ENCODE results near the gene FREM3. TPM values are rescaled to one million over a fixed set of nuclear protein-coding genes. Genes with fewer than 3 reads are reported as not detected.

FREM3 gene
- total RNA-seq, 1 experiment from 2014 or later: not detected

DNA sequence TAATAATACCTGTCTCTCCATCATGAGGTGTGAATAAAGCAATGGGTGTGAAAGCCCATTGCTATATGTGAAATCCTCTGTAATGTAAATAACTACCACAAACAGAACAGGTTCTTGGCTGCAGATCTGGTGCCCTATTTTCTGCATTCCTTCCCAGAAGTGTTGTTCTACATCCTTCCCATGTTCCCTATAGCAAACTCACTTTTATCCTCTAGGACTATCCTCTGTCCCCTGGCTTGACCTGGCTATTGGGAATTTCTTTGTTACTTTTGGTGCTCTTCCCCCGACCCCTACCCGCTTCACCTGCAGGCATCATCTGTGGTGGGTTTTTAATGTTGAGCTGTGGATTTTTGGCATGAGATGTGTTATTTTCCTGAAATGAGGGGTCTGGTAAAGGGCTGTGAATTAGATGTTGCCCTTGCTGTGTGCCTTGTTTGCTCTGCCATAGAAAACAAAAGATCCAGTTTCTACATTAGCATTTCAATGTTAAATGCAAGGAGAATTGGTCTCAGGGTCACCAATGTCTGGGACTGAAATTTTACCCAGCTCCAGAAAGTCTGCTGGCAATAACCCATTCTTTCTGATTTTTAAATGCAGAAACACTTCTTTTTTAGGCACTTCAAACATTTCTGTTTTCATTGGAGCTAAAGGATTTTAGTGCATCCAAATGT is 13.6 kb upstream of the FREM3 start:
- Mint-ChIP-seq H3K4me3 (peak overlapping the region; percentile 27 to 31; a peak in 4 of 5 replicates), H3K27me3 (ENCODE audit: low read depth) (no peaks in the 10 kb centered on the region), H3K9me3 (no peaks in the 10 kb centered on the region; a peak in 1 of 5 replicates), H3K27ac (peak overlapping the region; percentile 32 to 96 (median 94)), H3K36me3 (ENCODE audit: insufficient read depth in 1 of 3, low read depth in 3 of 3) (no peaks in the 10 kb centered on the region), H3K4me1 (peaks cover 34 to 44% of the 10 kb centered on the region in 2 experiments)
- WGBS (ENCODE audit: extremely low coverage, insufficient read length, low lambda C conversion rate): no CpG with 5 or more reads among the region's 2 CpGs
- no peak overlapping the region for H3K18ac ChIP-seq (ENCODE audit: insufficient read length, low read depth, low read length)
- H2BK5ac ChIP-seq (ENCODE audit: insufficient read length, low read length): no peak overlapping the region
- H3K79me1 ChIP-seq (ENCODE audit: insufficient read depth, low read depth, low read length, poor library complexity, severe bottlenecking): no peaks in the 10 kb centered on the region
- no peaks in the 10 kb centered on the region for H3K79me2 ChIP-seq (ENCODE audit: insufficient read depth, low read length)
- no peaks in the 10 kb centered on the region for H3K27me3 ChIP-seq (ENCODE audit: insufficient read depth, low read length)
- H3K4me1 ChIP-seq (ENCODE audit: insufficient read depth, low read length): peaks cover 8% of the 10 kb centered on the region; the same call in 1 of the 2 replicates
- H3K4ac ChIP-seq (ENCODE audit: low read depth, low read length): no peak overlapping the region
- no peak for TF ChIP-seq CTCF (conservative IDR thresholded peaks at IDR 0.05)
- no peak overlapping the region for H4K8ac ChIP-seq (replicated peaks; ENCODE audit: insufficient read length, low read depth, low read length)
- H3K56ac ChIP-seq (ENCODE audit: insufficient read length, low read depth, low read length): no peak overlapping the region
- peak overlapping the region; percentile 28 for H3K27ac ChIP-seq (ENCODE audit: insufficient read length, low read depth, low read length)
- H3K23ac ChIP-seq (ENCODE audit: insufficient read length, low read depth, low read length): no peak overlapping the region
- no peak overlapping the region for H2BK15ac ChIP-seq (ENCODE audit: low read depth, low read length)
- no peak overlapping the region for H2BK12ac ChIP-seq (ENCODE audit: insufficient read length, low read depth, low read length)
- no peaks in the 10 kb centered on the region for H3K23me2 ChIP-seq (ENCODE audit: insufficient read length, low read depth, low read length, poor library complexity, severe bottlenecking)
- peak overlapping the region; percentile 47 for H3K4me2 ChIP-seq (ENCODE audit: insufficient read depth, insufficient read length, low read length)
- no peak overlapping the region for H2BK120ac ChIP-seq (ENCODE audit: low read depth, low read length, poor library complexity, severe bottlenecking)
- H4K5ac ChIP-seq (ENCODE audit: insufficient read length, low read depth, low read length): no peak overlapping the region
- no peak overlapping the region for H3K9ac ChIP-seq (ENCODE audit: extremely low read depth, insufficient read length, low read length)
- no peaks in the 10 kb centered on the region for H3K9me3 ChIP-seq (ENCODE audit: control insufficient read depth, low read depth, low read length)
- DNase-seq: no peak
- no peak overlapping the region for H3K14ac ChIP-seq (ENCODE audit: insufficient read depth, low read length)
- H4K91ac ChIP-seq (ENCODE audit: insufficient read length, low read depth, low read length): no peak overlapping the region
- H3T11ph ChIP-seq (ENCODE audit: low read length): no peak overlapping the region
- no peak overlapping the region for H2BK20ac ChIP-seq (ENCODE audit: low read depth, low read length, poor library complexity, severe bottlenecking)
- no peak overlapping the region for H2AK5ac ChIP-seq (ENCODE audit: insufficient read length, low read length)
- H4K20me1 ChIP-seq (ENCODE audit: control insufficient read depth, insufficient read depth, insufficient read length): no peaks in the 10 kb centered on the region
- no peak overlapping the region for H2AFZ ChIP-seq (ENCODE audit: low read length)

Measured in H9 (cell line).